Neural progenitor cell (in vitro differentiated cells): ENCODE measurements around the gene NCAPG2. TPM values are rescaled to one million over a fixed set of nuclear protein-coding genes. Genes with fewer than 3 reads are reported as not detected.

ENCODE experiments used
- DNase-seq: peaks from one replicate; pipeline ENCODE4 v3.0.0-alpha.2; 2016; ENCODE audit warnings: low spot score
- H2AFZ ChIP-seq: fragments of 200-600 bp; sonication (generic); replicated peaks from 2 replicates; pipeline ENCODE4 v1.6.1; 2016; ENCODE audit warnings: antibody characterized with exemption
- H3F3A ChIP-seq: fragments of 200-600 bp; sonication (generic); 2 replicates; pipeline ENCODE4 v1.6.1; 2016; ENCODE audit warnings: antibody characterized with exemption, low read depth
- H3K27ac ChIP-seq: fragments of 200-600 bp; sonication (generic); 2 replicates; pipeline ENCODE4 v1.5.1; 2016; ENCODE audit warnings: mild to moderate bottlenecking
- H3K27me3 ChIP-seq: fragments of 200-600 bp; sonication (generic); 2 replicates; pipeline ENCODE4 v1.6.1; 2016; ENCODE audit warnings: mild to moderate bottlenecking, moderate library complexity
- H3K36me3 ChIP-seq: fragments of 200-600 bp; sonication (generic); 2 replicates; pipeline ENCODE4 v1.5.1; 2016
- H3K4me1 ChIP-seq: fragments of 200-600 bp; sonication (generic); 2 replicates; pipeline ENCODE4 v1.6.1; 2016; ENCODE audit warnings: mixed run types
- H3K4me2 ChIP-seq: fragments of 200-600 bp; sonication (generic); 2 replicates; pipeline ENCODE4 v1.6.1; 2016
- H3K4me3 ChIP-seq: fragments of 200-600 bp; sonication (generic); 2 replicates; pipeline ENCODE4 v1.5.1; 2016
- H3K79me2 ChIP-seq: fragments of 200-600 bp; sonication (generic); 2 replicates; pipeline ENCODE4 v1.6.1; 2016; ENCODE audit warnings: low read depth
- H3K9ac ChIP-seq: fragments of 200-600 bp; sonication (generic); 2 replicates; pipeline ENCODE4 v1.6.1; 2016
- H3K9me3 ChIP-seq: fragments of 200-600 bp; sonication (generic); 2 replicates; pipeline ENCODE4 v1.5.1; 2016; ENCODE audit warnings: low read depth
- H4K20me1 ChIP-seq: fragments of 200-600 bp; sonication (generic); 2 replicates; pipeline ENCODE4 v1.6.1; 2016; ENCODE audit warnings: low read depth
- H3K27ac Mint-ChIP-seq: 3 replicates; pipeline ENCODE4 v1.8.0; 2021; ENCODE audit warnings: mixed read lengths
- H3K27me3 Mint-ChIP-seq: 2 replicates; pipeline ENCODE4 v1.8.0; 2022; ENCODE audit warnings: low read depth, mild to moderate bottlenecking, inconsistent platforms, moderate library complexity, mixed read lengths; ENCODE audit not compliant: insufficient read depth
- H3K36me3 Mint-ChIP-seq: 3 replicates; pipeline ENCODE4 v1.8.0; 2021; ENCODE audit warnings: mixed read lengths
- H3K4me1 Mint-ChIP-seq: 3 replicates; pipeline ENCODE4 v1.8.0; 2021; ENCODE audit warnings: mixed read lengths
- H3K4me3 Mint-ChIP-seq: 3 replicates; pipeline ENCODE4 v1.8.0; 2021; ENCODE audit warnings: mild to moderate bottlenecking, moderate library complexity, mixed read lengths
- H3K9me3 Mint-ChIP-seq: 3 replicates; pipeline ENCODE4 v1.8.0; 2020; ENCODE audit warnings: mixed read lengths
- CTCF ChIP-seq: fragments of 200-600 bp; sonication (generic); IDR thresholded peaks from 2 replicates; pipeline ENCODE4 v1.5.1; 2017; ENCODE audit warnings: antibody characterized with exemption, mild to moderate bottlenecking
- EZH2 ChIP-seq: fragments of 200-600 bp; sonication (generic); IDR thresholded peaks from 2 replicates; pipeline ENCODE4 v1.6.1; 2017; ENCODE audit warnings: antibody characterized with exemption, mild to moderate bottlenecking, moderate library complexity
- EZH2phosphoT487 ChIP-seq: fragments of 200-600 bp; sonication (generic); IDR thresholded peaks from 2 replicates; pipeline ENCODE4 v1.6.1; 2017; ENCODE audit warnings: antibody characterized with exemption
- total RNA-seq: library from RNA; depleted of rRNA; stranded (reverse); fragments of >200 nt; gene quantifications from 2 replicates; pipeline ENCODE4 v1.2.3, GENCODE V29; 2015; ENCODE audit warnings: low replicate concordance

NCAPG2 gene
- total RNA-seq, 1 donor from 2014 or later = 89.6 TPM

GRCh38 chr7:158732494-158733219 lies 28.1 kb upstream of the NCAPG2 start:
- Histone ChIP-seq H3K4me3 (no peak overlapping the region), H4K20me1 (no peaks in the 10 kb centered on the region), H3K4me2 (no peak overlapping the region), H3K9ac (no peak overlapping the region), H3F3A (no peaks in the 10 kb centered on the region), H3K27me3 (no peaks in the 10 kb centered on the region), H3K79me2 (no peaks in the 10 kb centered on the region), H3K36me3 (peaks cover 7% of the 10 kb centered on the region), H3K27ac (no peak overlapping the region), H3K4me1 (no peaks in the 10 kb centered on the region), H3K9me3 (no peaks in the 10 kb centered on the region), H2AFZ (no peak overlapping the region)
- peaks cover 22% of the 10 kb centered on the region for H3K36me3 Mint-ChIP-seq
- H3K9me3 Mint-ChIP-seq = no peaks in the 10 kb centered on the region
- peaks cover 10% of the 10 kb centered on the region for H3K4me1 Mint-ChIP-seq
- TF ChIP-seq CTCF (peak; percentile 31), EZH2phosphoT487 (no peak)
- no peak overlapping the region for H3K4me3 Mint-ChIP-seq
- H3K27ac Mint-ChIP-seq = no peak overlapping the region
- DNase-seq = no peak
- H3K27me3 Mint-ChIP-seq = peaks cover 2% of the 10 kb centered on the region

- Histone ChIP-seq H3K9ac (no peak overlapping the region), H3K9me3 (no peaks in the 10 kb centered on the region), H3K4me1 (no peaks in the 10 kb centered on the region), H2AFZ (no peak overlapping the region), H3K27me3 (no peaks in the 10 kb centered on the region), H3K79me2 (no peaks in the 10 kb centered on the region), H3K4me2 (no peak overlapping the region), H3K36me3 (peaks cover 7% of the 10 kb centered on the region), H4K20me1 (no peaks in the 10 kb centered on the region), H3K4me3 (no peak overlapping the region), H3F3A (no peaks in the 10 kb centered on the region), H3K27ac (no peak overlapping the region)
- TF ChIP-seq EZH2 (no peak), CTCF (no peak), EZH2phosphoT487 (no peak)
- no peak for DNase-seq
- peaks cover 15% of the 10 kb centered on the region for H3K36me3 Mint-ChIP-seq
- peaks cover 2% of the 10 kb centered on the region for H3K27me3 Mint-ChIP-seq
- H3K27ac Mint-ChIP-seq = no peak overlapping the region
- H3K9me3 Mint-ChIP-seq = no peaks in the 10 kb centered on the region
- H3K4me3 Mint-ChIP-seq = no peak overlapping the region
- H3K4me1 Mint-ChIP-seq = peaks cover 10% of the 10 kb centered on the region
Measured at GRCh38 chr7:158731761-158732160, 27.2 kb upstream of the NCAPG2 start.

DNA sequence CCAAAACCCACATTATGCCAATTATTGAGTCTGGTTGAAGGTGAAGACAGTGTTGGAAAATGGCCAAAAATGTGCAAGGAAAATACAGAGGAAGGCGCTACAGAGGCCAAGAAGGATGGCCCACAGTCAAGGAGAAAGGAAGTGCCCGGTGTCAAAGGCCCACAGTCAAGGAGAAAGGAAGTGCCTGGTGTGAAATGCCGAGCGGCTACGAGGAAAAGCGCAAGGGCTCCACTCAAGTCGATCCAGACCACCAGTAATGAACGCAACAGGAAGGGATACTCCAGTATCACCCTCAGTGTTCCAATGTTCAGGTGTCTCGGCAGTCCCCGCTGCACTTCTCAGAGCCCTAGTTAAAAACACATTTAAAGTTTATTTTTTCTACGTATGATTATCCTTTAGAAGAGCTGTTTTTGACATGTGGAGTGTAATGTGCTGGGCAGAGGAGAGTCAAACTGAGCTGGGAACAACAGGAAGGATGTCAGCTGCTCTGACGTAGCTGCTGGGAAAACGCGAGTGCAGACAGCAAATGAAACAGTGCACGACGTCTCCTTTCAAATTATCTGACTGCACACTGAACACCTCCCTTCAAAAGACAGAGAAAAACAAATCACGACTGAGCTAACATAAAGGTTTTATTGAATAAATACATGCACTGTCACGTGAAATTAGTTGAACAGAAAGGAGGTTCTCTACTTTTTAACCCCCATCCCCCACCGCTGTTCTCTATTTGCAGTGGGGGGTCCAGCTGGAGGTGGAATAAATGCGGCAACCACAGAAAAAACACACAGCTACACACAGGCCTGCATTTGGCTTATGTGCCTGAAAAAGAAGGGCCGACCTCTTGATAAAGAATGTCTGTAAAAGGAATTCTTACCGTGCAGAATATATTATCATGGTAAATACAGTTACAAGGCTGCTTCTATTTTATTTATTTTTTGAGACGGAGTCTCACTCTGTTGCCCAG lies 26.1 kb upstream of the NCAPG2 start:
- no peak for TF ChIP-seq EZH2phosphoT487
- TF ChIP-seq EZH2 = no peak
- TF ChIP-seq CTCF = no peak
- DNase-seq = no peak
- Histone ChIP-seq H3K4me1 (no peaks in the 10 kb centered on the region), H3K4me2 (no peak overlapping the region), H3K36me3 (peaks cover 7% of the 10 kb centered on the region), H2AFZ (no peak overlapping the region), H3K79me2 (no peaks in the 10 kb centered on the region), H3K9ac (no peak overlapping the region), H3F3A (no peaks in the 10 kb centered on the region), H4K20me1 (no peaks in the 10 kb centered on the region), H3K27me3 (no peaks in the 10 kb centered on the region), H3K9me3 (no peaks in the 10 kb centered on the region), H3K4me3 (no peak overlapping the region), H3K27ac (no peak overlapping the region)
- Mint-ChIP-seq H3K36me3 (peaks cover 14% of the 10 kb centered on the region), H3K27ac (peak overlapping the region; percentile 31), H3K4me3 (no peak overlapping the region), H3K27me3 (peaks cover 2% of the 10 kb centered on the region), H3K4me1 (peaks cover 10% of the 10 kb centered on the region), H3K9me3 (no peaks in the 10 kb centered on the region)
